ENCODE results near the gene WWP2. TPM values are rescaled to one million over a fixed set of nuclear protein-coding genes. Genes with fewer than 3 reads are reported as not detected.

WWP2 gene
- total RNA-seq, 4 donors from 2014 or later = 26.9 to 50.9 (median 43.9) TPM

DNA sequence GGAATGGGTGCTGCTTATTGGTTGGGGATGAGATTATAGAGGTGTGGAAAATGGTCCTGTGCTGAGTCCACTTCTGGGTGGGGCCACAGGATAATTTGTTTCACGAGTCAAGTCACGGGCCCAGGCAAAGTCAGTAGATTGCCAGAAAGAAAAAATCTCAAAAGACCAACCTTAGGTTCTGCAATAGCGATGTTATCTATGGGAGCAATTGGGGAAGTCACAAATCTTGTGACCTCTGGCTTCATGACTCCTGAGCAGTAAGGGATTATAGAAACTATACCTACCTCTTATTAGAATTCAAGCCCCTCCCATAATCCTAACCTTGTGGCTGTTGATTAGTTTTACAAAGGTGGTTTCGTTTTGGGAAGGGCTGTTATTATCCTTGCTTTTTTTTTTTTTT is 31.4 kb downstream of the WWP2 start:
- no peak for DNase-seq (ENCODE audit: low spot score in 2 of 2)
- TF ChIP-seq, protein P1, sequence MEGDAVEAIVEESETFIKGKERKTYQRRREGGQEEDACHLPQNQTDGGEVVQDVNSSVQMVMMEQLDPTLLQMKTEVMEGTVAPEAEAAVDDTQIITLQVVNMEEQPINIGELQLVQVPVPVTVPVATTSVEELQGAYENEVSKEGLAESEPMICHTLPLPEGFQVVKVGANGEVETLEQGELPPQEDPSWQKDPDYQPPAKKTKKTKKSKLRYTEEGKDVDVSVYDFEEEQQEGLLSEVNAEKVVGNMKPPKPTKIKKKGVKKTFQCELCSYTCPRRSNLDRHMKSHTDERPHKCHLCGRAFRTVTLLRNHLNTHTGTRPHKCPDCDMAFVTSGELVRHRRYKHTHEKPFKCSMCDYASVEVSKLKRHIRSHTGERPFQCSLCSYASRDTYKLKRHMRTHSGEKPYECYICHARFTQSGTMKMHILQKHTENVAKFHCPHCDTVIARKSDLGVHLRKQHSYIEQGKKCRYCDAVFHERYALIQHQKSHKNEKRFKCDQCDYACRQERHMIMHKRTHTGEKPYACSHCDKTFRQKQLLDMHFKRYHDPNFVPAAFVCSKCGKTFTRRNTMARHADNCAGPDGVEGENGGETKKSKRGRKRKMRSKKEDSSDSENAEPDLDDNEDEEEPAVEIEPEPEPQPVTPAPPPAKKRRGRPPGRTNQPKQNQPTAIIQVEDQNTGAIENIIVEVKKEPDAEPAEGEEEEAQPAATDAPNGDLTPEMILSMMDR (IDR thresholded peaks at IDR 0.05) = no peak
- intact Hi-C loops (cut with DNase I; ENCODE audit: low total_unique reads) = no loop called here
- H3K4me3 ChIP-seq (ENCODE audit: low read depth, poor library complexity, severe bottlenecking) = no peak overlapping the region
- 88 to 92% methylated on average over 4 of the region's 4 CpGs for WGBS, 2 donors

DNA sequence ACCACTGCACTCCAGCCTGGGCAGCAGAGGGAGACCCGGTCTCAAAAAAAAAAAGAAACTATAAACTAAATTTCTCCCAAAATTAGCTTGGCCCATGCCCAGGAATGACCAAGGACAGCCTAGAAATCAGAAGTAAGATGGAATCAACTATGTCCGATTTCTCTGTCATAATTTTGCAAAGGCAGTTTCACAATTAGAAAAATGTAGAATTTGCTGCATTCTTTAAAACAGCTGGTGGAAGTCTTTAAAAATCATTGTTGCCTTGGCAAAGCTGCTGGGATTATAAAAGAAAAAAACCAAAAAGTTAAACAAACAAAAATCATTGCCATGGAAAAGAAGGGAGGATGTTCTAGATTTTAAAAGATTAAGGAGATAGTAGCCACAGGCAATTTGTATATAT is 32.4 kb downstream of the WWP2 start:
- intact Hi-C loops (cut with DNase I; ENCODE audit: low total_unique reads) = no loop called here
- no peak for DNase-seq (ENCODE audit: low spot score in 2 of 2)
- no peak for TF ChIP-seq POLR2A (IDR thresholded peaks at IDR 0.05)
- TF ChIP-seq, protein P1 (IDR thresholded peaks at IDR 0.05) = no peak
- WGBS, 2 donors = 75 to 78% methylated on average over 2 of the region's 2 CpGs
- no peak overlapping the region for H3K4me3 ChIP-seq (ENCODE audit: low read depth, poor library complexity, severe bottlenecking)

DNA sequence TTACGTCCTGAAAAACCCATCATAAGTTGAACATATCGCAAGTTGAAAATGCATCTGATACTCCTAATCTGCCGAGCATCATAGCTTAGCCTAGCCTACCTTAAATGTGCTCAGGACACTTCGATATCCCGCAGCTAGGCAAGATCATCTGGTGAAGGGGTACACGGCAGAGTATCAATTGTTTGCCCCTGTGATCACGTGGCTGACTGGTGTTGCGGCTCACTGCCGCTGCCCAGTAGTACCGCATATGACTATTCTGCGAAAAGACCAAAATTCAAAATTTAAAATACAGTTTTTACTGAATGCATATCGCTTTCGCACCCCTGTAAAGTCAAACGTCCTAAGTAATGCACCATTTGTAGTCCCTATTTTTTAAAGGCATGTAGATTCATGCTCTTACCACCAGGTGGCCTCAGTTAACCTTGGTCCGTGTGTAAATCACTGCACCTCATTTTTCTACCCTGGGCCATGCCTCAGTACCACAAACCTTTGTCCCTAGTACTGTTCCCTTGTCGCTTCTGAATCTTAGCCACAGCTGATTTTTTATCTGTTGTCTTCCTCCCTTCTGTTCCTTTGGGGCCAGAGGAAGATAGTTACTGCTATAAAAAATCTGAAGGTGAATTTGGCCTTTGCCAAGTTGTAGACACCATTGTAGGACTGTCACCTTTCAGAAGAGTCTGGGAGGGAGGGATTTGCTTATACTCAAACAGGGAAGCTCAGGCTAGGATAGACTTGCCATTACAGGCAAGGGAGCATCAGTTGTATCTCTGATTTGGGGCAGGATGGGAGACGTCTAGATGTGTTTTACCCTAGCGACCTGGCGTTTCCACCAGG is 34.4 kb downstream of the WWP2 start:
- peak in 1 of 2 donors; percentile 33 for DNase-seq (ENCODE audit: low spot score in 2 of 2)
- 39 to 40% methylated on average over 19 of the region's 19 CpGs for WGBS, 2 donors
- intact Hi-C loops (cut with DNase I; ENCODE audit: low total_unique reads) = no loop called here
- no peak overlapping the region for H3K4me3 ChIP-seq (ENCODE audit: low read depth, poor library complexity, severe bottlenecking)
- TF ChIP-seq, protein P1 (IDR thresholded peaks at IDR 0.05) = no peak
- TF ChIP-seq POLR2A (IDR thresholded peaks at IDR 0.05) = no peak

DNA sequence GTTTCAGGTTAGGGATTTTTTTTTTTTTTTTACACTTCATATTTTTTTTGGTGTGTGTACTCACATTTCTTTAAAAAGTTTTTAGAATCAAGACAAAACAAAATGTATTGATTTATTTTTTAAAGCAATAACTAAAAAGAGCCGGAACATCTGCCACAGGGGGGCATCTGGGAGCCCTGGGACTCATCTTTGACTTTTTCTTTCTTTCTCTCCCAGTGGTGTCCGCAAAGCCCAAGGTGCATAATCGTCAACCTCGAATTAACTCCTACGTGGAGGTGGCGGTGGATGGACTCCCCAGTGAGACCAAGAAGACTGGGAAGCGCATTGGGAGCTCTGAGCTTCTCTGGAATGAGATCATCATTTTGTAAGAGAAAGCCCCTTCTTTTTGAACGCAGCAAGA is 36.3 kb downstream of the WWP2 start:
- no peak for DNase-seq (ENCODE audit: low spot score in 2 of 2)
- 59 to 68% methylated on average over 8 of the region's 8 CpGs for whole genome bisulfite sequencing, 2 donors
- intact Hi-C loops (cut with DNase I; ENCODE audit: low total_unique reads) = no loop called here
- no peak overlapping the region for H3K4me3 ChIP-seq (ENCODE audit: low read depth, poor library complexity, severe bottlenecking)
- TF ChIP-seq POLR2A (IDR thresholded peaks at IDR 0.05) = no peak
- TF ChIP-seq, protein P1 (IDR thresholded peaks at IDR 0.05) = no peak

DNA sequence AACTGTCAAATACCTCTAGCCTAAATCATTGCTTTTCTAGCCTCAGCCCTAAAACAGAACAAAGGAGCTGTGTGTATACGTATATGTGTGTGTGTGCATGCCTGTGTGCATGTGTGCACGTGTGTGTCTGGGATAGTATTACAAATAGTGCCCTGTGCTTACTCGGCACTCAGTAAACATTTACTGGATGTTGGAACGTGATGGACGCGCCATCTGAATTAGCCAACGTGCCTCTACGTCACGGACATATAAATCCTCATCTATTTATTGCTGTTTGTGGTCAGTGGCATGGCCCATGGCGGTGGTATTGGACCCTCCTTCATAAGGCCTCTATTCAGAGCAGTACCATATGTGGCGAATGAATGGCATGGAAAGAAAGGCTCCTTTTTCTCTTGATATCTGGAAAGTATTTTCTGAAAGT is 37.5 kb downstream of the WWP2 start:
- DNase-seq (ENCODE audit: low spot score in 2 of 2) = no peak
- H3K4me3 ChIP-seq (ENCODE audit: low read depth, poor library complexity, severe bottlenecking) = no peak overlapping the region
- intact Hi-C loops (cut with DNase I; ENCODE audit: low total_unique reads) = loop anchor here (10.0 kb wide), 1 partner anchor 135 kb away; no protein-coding TSS in a partner anchor
- TF ChIP-seq POLR2A (IDR thresholded peaks at IDR 0.05) = no peak
- TF ChIP-seq, protein P1 (IDR thresholded peaks at IDR 0.05) = no peak
- WGBS, 2 donors = 83 to 91% methylated on average over 11 of the region's 11 CpGs
